ENCODE data around the gene GAN.

DNA sequence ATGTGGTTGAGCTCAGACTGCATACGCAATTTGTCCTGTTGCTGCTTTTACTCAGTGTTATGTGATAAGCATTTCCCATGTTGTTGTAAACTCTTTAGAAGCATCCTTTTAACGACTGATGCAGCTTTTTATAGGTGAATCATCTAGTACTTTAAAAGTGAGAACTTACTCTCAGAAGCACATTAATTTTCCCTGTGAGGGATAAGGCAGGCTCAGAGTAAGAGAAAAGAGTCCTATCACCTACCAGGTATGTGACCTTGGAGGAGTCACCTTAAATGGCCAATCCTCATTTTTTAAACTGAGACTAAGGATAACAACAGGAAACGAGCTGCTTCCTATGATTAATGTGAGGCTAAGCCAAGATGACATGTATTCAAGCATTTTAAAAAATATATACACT is 34.4 kb upstream of the GAN start:
- TF ChIP-seq, protein P1, sequence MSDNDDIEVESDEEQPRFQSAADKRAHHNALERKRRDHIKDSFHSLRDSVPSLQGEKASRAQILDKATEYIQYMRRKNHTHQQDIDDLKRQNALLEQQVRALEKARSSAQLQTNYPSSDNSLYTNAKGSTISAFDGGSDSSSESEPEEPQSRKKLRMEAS (CRISPR knock-in tag; IDR thresholded peaks at IDR 0.05) = no peak
- TF ChIP-seq, protein P2, sequence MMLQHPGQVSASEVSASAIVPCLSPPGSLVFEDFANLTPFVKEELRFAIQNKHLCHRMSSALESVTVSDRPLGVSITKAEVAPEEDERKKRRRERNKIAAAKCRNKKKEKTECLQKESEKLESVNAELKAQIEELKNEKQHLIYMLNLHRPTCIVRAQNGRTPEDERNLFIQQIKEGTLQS (CRISPR knock-in tag; conservative IDR thresholded peaks at IDR 0.05) = no peak
- TF ChIP-seq ZMAT4 (CRISPR knock-in tag; IDR thresholded peaks at IDR 0.05) = no peak
